Fibroblast of upper back skin (primary cell): ENCODE results near the gene CCDC50.

Experiments used
- DNase-seq: peaks from one replicate; pipeline ENCODE4 v3.0.0-alpha.2; 2013

Gene CCDC50

DNA sequence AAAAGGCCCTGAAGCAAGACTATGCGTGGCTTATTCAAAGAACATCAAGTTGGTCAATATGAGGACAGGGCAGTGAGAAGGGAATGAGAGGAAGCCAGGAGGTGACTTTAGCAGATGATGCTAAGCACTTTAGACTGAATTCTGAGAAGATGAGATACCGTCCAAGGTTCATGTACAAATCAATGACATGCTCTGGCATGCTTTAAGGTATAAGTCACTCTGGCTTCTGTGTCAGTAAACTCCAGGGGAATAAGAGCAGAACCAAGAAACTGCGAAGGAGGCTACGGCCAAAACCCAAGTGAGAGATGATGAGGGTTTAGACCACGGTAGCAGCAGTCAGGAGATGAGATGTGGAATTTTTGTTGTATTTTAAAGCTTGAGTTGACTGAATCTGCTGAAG lies 8.9 kb upstream of the CCDC50 start:
- DNase-seq, result no peak

DNA sequence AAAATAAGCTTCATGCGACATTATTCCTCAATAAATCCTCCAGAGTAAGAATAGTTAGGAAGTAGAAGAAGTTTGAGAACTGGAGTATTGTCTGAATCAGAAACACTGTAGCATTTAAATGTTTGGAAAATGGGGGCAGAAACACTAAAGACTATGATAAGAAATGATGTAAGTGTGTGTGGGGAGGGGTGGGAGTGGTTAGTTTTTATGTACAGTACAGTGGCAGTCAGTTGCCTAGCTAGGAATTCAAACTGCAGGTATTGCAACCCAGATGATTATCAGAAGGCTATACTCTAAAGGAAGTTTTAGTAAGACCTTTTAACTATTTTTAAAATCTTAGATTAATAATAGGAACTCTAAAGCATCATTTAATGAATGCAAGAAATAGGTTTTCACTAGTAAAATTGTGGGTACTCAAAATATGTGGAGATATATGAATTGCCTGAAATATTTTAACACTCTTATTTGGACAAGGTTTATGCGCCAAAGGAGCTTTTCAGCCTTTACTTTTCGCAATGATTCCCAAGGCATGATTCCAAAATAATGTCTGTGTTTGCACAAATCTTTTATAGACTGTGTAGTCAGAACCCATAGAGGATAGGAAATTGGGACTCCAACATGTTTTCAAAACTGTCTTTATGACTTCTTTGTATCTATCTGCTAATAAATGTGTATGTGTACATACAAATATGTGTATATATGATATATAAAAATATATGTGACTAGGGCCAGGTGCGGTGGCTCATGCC lies 8.0 kb upstream of the CCDC50 start:
- DNase-seq, result no peak

DNA sequence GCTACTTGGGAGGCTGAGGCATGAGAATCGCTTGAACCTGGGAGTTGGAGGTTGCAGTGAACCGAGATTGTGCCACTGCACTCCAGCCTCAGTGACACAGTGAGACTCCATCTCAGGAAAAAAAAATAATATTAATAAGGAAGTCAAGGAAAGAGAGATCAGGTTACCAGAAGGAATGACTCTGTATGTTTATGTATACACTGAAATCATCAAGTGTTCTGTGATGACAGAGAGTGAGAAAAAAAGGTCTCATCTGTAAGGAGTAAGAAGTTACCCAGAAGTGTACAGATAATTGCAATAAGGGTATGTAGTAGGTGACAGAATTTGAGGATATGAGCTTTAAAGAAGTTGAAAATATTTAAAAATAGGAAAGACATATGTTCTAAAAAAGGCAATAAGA lies 4.3 kb upstream of the CCDC50 start:
- no peak for DNase-seq

DNA sequence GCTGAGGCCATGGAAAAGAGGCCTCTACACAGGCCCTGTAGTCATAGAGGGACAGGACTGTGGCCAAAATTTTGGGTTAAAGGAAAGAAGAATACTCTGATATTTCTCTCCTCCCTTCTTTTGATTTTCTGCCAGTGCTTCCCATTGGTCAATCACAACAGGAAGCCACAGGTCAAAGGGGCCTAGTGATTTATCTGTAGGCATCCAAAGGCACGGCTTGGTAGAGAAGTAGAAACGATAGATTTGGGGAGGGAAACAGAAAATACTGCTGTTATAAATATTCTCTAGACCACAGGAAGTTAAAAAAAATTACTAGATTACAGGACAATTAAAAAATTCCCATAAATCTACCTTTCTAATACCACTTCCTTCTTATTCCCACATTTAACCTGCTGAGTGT lies 1.7 kb upstream of the CCDC50 start:
- no peak for DNase-seq

DNA sequence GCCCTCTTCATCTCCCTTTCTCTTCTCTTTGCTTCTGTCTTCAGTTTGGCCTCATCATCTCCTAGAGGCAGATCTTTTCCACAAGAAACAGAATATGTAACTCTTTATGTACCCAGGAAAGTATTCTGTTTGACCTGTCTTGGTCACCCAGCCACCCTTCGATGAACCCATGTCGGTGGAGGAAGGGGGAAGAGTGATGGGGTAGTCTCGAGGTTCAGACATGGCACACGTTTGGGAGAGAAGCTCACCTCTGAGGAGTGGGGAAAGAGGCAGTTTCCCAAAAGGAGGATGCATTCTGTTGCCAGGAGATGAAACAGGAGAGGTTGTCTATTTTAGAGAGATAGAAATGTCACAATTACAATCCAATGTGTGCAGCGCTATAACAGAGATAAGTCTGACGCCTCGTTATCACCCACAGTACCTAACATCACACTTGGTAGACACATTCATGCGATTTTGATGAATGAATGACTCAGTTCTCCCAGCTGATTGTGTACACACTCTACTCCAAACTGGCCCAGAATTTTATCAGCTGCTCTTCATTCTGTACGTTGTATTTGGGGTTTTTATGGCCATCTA lies 722 bp upstream of the CCDC50 start:
- DNase-seq, result no peak

DNA sequence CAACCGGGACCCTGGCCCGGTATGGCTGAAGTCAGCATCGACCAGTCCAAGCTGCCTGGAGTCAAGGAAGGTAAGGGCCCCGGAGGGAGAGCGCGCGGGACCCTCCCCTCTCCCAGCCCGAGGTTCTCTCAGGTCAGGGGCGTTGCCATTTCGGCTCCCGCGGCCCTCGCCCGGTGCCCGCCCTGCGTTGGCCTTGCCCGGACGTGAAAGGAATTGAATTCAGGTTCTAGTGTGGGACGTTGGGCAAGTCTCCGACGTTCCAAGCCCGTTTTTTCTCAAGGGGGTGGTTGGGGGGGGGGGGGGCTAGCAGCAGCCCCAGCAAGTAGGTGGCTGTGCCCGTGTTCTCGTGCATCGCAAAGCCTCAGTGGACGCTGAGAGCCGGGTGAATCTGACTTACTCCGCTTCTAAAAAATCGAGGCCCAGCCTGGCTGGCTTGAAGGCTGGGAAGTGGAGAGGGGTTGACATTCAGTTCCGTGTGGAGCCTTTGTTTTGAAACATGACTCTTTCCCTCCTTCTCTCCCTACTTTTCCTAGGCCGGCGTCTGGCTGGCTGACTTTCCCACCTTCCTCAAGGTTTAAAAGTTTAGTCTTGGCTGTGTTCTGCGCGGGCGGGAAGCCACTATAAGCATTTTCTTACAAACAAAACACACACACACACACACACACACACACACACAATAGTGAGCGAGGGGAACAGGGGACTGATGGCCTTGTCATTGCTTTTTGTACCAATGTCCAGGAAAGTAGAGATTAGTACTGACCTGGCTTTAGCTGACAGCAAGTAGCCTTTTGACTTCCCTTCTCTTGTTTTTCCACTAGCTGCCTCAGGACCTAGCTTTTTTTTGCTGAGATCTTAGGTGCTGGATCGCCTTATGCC lies 698 bp downstream of the CCDC50 start, which contains the start of gene UTS2B:
TSS of gene UTS2B (minus strand) at position 873 of the 876 bp plus-strand sequence. CDS start 48,337 bp downstream, outside the sequence.
- peak; percentile 53 for DNase-seq

DNA sequence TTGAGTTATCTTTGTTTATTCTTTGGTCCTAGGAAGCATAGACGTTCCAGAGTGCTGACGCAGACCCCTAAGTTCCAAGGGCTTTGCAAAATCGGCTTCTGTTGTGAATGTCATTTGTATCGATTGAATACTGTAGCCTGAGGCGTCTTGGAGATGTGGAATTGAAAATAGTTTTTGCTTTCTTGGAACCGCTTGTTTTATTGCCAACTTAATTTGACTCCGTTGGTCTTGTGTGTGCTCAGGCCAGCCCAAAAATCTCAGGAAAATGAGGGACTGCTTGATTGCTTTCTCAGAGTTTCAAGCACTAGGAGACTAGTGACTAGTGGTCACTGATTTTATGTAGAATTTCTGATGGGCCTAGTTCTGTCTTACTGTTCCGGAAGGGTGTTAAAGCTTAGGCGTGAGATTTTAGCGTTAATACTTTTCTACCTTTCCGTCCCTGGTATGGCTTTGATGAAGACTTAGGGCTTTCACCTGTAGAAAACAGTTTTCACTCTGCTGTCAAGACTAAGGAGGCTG lies 1.4 kb downstream of the CCDC50 start:
- DNase-seq, result peak; percentile 73

DNA sequence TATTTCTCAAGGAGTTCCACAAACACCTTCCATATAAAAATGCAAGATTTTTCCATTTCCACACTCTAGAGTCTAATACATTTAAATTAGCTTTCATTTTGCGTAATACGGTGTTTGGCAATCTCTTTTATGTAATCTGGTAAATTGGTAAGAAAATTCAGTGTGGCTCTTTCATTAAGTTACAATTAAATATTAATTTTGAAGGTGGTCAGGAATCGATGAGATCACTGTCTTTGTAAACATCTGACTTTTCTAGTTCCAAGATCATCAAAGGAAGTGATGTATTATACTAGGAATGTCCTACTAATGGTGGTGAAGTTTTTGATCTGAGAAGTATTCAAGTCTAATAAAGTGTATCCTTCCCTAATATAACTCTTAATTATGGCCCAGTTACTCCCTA lies 2.2 kb downstream of the CCDC50 start:
- DNase-seq, result peak; percentile 41

DNA sequence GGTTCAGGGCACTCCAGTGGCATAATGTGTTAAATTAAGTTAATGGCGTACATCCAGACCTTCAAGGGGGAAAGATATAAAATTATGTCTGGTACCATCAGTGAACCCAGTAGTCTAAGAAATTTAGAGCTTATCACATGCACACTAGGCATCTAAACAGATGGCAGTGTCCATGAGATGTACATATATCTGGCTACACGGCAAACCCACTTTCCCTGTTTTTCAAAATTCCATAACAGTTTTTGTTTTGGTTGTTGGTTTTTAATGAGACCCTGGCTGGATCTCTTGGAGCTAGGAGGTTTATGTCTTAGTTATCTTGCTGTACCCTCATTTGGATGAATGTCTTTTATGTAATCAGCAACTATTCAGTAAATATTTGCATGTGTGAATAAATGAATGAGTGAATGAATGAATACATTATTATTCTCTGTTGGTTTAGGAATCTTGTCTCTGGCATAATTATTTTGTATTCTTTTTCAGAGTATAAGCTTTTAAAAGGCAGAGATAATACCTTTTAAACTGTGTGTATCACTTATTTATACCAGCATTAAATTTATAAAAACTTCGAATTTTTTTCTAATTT lies 4.2 kb downstream of the CCDC50 start:
- no peak for DNase-seq

DNA sequence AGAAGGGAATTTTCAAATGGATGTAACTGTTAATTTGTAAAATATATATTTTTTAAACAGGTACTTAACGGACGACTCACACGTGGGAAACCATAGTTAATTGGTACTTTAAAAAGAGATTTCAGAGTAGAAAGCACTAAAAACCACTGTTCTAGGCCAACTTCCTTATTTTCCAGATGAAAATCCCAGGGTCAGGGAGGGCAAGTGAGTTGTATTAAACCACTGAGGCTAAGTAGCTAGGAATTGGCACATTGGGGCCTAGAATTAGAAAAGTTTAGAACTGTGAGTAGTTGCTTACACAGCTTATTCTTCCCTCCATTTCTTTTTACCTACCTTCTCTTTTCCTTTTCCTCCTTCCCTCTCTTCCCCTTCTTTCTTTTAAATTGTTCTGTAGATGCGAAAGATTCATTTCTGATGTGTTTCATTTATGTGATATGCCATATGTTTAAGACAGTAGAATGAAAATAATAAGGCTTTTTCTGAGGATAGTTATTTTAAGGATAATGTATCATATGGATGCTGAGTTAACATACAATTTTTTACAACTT lies 5.2 kb downstream of the CCDC50 start:
- no peak for DNase-seq

DNA sequence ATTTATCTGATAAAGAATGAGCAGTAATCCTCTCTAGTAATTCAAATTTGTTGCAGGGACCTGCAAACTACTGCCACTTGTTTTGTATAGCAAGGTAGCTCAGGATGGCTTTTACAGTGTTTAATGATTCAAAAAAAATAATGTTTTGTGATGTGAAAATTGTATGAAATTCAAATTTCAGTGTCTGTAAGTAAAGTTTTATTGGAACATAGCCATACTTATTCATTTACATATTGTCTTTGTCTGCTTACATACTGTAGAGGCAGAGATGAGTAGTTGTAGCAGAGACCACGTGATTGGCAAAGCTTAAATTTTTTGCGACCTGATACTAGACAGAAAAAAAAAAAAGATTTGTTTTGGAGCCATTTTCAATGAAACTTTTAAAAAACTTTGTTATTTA lies 7.6 kb downstream of the CCDC50 start:
- no peak for DNase-seq

DNA sequence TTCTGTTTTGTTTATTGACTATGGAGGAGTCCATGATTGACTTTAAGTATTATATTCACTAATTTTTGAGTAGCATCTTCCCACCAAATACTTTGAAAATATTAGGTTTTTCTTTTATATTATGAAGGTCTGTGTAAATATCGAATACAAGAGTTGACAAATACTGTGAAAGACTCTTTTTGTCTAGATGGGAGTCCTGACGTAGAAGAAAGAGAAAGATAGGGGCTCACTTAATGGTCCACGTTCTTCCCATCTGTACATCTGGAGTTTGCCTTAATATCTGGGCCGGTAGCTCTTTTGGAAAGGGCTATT lies 8.9 kb downstream of the CCDC50 start:
- no peak for DNase-seq

DNA sequence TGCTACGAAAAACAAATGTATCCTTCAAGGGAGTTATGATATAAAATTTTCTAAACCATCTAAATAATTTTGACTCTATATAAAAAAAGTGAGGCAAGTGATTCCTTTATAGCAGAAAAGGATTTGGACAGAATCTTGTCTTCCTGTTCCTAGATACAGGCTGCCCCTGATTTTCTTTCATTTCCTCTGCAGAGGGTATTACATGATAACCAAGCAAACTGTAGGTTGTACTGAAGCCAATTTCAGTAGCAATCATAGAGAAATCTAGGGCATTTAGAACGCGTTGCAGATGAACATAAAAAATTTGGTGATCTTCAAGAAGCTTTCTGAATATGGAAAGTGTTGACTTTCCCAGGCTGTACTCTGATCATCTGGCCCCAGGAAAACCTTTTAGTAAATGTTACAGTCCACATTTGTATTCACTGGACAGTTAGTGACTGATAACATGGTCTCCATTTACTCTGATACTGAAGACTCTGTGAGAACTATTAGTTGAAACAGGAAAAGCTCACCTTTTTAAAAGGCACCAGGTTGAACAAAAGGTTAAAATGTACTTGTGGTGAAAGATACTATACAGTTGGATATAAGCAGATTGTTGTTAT lies 10.2 kb downstream of the CCDC50 start:
- no peak for DNase-seq

DNA sequence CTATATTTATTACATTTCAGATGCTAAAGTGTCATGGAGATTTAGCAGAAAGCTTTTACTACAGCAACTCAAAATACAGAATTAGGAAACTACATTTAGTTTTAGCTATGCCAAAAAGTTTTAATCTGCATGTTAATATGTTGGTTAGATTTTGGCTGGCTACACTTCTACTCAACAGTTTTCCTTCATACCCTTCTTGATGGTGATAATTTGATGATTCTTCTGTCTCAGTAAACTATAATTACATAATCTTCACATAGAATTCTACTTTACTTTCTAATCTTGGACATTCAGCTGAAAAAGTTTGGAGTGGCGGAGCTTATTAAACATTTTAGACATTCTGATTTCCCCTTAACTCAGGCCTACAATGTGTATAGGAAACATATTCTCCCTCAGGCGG lies 11.2 kb downstream of the CCDC50 start:
- DNase-seq, result no peak

DNA sequence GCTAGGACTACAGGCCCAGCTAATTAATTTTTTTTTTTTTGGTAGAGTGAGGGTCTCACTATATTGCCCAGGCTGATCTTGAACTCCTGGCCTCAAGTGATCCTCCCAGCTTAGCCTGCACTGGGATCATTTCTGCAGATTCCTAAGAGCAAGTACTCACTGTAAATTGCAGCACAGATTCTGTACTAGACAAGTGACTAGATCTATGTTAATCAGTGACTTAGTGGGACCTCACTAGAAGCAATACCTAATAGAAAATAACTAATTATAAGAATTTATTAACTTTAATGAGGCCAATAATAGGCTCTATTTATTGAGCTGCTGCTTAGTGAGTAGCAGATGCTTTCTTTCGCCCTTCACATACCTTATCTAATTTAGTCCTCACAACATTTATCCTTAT lies 11.8 kb downstream of the CCDC50 start:
- no peak for DNase-seq

DNA sequence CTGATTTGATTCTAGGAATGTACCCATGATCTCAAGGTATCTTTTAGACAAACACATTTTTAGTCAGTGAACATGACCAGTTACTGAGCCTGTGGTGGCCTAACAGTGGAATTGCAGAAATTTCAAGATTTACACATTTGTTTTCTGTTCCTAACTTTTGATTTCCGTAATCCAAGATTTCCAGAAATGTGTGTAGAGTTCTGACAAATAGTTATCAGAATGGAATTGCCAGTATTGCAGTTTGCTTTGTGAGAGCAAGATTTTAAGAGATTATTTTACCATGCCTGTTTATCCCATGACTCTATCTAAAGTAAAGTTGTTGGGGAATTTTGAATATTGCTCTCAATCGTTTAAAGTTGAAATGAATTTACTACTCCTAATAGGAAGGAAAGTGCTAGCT lies 12.8 kb downstream of the CCDC50 start:
- DNase-seq, result no peak

DNA sequence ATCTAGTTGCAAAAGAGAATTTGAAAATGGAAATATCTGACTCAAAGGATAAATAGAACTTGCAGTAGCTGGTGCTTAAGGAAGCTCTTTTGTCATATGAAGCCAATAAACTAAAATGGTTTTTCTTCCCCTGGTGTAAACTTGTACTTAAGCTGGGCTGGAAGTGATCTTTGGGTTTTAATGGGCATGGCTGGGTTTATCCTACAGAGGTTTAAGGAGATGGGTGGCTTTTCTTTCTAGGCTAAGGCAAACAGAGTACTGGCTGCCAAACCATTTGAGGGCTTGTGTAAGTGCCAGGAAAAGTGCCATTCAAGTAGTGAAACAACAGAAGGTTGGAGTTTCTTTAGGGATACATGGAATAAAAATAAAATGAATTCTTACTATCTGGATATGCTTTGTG lies 13.2 kb downstream of the CCDC50 start:
- no peak for DNase-seq

DNA sequence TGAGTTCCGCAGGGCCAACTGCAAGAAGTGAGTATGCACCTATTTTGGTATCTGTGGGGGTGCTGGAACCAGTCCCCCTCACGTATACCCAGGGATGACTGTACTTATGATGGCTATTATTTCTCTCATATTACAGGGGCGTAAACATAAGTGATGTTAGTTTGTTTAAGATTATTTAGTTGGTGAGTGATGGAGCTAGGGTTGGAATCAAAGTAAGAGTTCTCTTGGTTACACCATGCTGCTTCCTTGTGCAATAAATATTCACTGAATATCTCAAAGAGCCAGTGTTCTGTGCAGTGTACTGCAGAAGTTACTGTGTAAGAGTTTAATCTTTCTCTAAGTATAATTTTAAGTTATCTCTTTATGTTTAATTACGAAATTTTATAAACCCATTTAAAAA lies 13.9 kb downstream of the CCDC50 start:
- DNase-seq, result no peak

DNA sequence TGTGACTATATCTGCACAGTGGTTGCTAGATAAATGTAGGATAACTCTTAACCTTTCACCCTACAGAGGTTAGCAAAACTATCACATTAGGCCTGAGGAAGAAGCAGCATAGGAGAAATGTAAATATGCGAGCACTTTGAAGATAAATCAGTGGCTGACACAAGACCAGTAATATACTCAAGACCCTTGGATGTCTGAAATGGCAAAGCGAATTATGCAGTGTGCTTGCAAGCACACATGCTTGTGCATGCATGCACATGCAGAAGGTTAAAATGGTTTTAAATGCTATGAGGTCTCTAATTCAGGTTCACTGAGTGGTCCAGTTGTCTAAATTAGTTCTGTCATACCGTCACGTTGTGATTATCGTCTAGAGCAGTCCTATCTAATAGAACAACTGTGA lies 14.7 kb downstream of the CCDC50 start:
- DNase-seq, result no peak

DNA sequence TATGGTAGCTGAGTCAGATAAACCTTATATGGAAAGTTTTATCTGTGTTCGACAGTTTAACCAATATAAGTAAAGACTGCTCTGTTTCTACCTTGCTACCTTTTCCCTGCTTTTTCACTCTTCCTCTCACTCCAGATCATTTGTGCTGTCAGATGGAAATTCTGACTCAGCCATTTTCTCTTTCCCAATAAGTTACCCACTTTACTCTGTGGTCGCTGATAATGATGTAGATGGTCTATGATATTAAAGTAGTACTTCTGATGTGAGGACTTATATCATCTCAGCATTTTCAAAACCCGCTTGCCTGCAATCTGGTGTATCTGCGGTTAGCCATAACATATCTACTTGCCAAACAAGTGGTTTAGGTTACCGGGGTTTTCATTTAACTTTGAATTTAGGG lies 16.1 kb downstream of the CCDC50 start:
- DNase-seq, result peak; percentile 38

DNA sequence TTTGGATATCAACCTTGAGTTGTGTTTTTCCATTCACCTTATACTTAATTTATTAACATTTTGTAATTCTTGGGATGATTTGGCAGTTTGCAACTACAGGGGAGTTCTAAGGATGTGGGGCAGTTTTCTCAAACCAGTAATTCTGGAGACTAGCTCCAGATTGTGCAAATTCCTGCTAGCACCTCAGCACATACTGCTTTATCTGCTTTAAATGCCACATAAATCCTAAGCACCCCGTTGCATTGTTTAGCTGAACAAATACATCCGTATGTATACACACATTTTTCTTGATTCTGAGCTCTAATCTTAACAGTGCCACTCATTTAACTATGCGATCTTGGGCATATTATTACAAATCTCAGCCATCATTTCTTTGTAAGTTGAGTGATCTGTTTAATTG lies 18.0 kb downstream of the CCDC50 start:
- DNase-seq, result no peak

DNA sequence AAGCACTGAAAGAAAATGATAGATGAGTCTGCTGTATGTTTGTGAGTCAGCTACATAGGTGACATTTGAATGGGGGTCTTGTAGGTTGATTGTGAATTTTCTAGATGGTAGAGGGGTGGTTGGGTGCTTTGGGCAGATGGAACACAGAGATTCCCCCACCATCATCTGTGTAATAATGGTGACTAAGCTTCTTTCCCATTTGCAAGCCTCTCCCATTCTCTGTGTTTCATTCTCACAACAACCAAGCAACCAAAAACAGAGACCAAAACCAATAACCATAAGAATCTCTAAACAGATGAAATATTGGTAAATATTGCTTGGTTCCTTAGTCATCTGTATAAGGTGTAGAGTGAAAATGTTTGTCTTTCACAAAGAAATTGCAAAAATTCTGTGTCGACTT lies 18.9 kb downstream of the CCDC50 start:
- DNase-seq, result no peak
